NCI-H460 (cell line): ENCODE measurements around the gene TRIM5. TPM values are rescaled to one million over a fixed set of nuclear protein-coding genes. Genes with fewer than 3 reads are reported as not detected.
"Not testable (repeated sequence)": the region's sequence is repeated elsewhere in the genome, so short reads cannot be mapped to it uniquely, and the experiment has no call there.

Experiments
- DNase-seq: peaks from one replicate; pipeline ENCODE4 v3.0.0-alpha.2; 2016; ENCODE audit warnings: low read depth; ENCODE audit errors: extremely low read depth
- total RNA-seq: library from RNA; depleted of rRNA; stranded (reverse); fragments of >200 nt; shearing (Covaris generic); gene quantifications from 2 replicates; pipeline ENCODE4 v1.2.3, GENCODE V29; 2014

The TRIM5 gene
- total RNA-seq, 1 experiment from 2014 or later: 23.8 TPM

DNA sequence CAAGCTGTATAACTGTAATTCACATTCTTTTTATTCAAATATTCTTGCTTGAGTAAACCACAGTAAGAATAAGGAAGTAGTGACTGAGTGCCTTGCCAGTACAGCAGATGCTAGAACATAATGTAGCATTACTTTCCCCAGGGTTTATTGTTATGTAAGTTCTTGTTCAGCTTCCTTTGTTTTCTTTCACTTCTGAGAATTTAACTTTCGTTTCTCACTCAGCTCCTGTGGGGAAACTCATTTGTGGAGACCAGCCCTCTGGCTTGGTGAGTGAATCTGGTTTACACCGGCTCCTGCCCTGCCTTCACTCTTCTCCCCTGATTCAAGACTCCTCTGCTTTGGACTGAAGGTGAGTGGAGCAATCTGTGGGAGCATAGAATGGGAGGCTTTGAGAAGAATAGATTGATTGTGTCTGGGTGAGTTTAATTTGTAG is 4.7 kb upstream of the TRIM5 start, which contains the start of gene TRIM22:
Gene TRIM22 (plus strand): TSS at position 240 of the 433 bp plus-strand sequence. CDS start 6,443 bp downstream, outside the sequence.
- DNase-seq: no peak

DNA sequence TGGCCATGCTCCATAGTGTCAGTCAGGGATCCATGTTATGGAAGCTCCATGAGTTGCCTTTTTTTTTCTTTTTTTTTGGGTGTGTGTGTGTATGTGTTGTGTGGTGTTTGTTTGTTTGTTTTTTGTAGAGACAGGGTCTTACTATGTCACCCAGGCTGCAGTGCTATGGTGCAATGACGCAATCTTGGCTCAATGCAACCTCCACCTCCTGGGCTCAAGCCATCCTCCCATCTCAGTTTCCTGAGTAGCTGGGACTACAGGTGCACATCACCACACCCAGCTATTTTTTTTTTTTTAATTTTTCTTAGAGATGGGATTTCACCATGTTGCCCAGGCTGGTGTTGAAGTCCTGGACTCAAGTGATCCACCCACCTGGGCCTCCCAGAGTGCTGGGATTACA is 3.6 kb upstream of the TRIM5 start:
- DNase-seq: no peak

DNA sequence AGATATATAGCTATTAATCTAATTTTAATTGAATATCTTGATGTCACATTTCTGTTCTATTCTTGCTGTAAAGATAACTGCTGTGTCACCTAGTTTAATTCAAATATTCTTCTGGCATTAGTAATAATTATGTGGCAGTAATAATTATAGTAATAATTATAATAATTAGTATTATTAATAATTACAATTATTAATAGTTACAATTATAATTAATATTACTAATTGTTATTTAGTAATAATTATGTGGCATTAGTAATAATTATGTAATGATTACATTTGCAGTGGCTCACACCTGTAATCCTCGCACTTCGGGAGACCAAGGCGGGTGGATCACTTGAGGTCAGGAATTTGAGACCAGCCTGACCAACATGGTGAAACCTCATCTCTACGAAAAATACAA is 1.6 kb upstream of the TRIM5 start:
- no peak for DNase-seq

DNA sequence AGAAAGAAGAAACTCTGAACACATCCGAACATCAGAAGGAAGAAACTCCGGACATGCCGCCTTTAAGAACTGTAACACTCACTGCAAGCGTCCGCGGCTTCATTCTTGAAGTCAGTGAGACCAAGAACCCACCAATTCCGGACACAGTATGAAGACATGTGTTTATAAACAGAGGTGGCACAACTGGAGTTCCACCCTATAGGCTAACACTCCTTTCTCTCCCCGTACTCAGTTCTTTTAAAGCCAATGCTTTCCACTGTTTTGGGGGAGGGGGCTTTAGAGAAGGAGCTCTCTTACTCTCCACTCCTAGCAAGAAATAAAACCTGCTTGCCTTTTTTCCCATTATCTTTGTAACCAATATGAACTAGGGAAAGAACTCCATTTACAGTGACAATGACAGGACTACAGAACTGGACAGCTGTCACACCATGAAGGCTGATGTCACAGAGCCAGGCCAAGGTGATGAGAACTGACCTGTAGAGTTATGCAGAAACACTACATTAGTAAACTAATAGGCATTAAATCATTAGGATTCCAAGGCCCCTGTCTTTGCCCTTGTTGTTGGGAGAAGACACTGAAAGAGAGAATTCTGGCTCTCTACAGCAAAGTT is 733 bp downstream of the TRIM5 start:
- DNase-seq: no peak

DNA sequence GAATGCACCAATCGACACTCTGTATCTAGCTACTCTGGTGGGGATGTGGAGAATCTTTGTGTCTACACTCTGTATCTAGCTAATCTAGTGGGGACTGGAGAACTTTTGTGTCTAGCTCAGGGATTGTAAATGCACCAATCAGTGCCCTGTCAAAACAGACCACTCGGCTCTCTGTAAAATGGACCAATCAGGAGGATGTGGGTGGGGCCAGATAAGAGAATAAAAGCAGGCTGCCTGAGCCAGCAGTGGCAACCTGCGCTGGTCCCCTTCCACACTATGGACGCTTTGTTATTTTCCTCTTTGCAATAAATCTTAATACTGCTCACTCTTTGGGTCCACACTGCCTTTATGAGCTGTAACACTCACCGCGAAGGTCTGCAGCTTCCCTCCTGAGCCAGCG is 1.3 kb downstream of the TRIM5 start:
- not testable (repeated sequence) for DNase-seq

DNA sequence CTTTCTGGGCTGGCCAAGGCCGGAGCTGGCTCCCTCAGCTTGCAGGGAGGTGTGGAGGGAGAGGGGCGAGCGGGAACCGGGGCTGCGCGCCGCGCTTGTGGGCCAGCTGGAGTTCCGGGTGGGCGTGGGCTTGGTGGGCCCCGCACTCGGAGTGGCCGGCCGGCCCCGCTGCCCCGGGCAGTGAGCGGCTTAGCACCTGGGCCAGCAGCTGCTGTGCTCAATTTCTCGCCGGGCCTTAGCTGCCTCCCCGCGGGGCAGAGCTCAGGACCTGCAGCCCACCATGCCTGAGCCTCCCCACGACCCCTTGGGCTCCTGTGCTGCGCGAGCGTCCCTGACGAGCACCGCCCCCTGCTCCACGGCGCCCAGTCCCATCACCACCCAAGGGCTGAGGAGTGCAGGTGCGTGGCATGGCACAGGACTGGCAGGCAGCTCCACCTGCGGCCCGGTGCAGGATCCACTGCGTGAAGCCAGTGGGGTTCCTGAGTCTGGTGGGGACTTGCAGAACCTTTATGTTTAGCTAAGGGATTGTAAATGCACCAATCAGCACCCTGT is 1.9 kb downstream of the TRIM5 start:
- not testable (repeated sequence) for DNase-seq

DNA sequence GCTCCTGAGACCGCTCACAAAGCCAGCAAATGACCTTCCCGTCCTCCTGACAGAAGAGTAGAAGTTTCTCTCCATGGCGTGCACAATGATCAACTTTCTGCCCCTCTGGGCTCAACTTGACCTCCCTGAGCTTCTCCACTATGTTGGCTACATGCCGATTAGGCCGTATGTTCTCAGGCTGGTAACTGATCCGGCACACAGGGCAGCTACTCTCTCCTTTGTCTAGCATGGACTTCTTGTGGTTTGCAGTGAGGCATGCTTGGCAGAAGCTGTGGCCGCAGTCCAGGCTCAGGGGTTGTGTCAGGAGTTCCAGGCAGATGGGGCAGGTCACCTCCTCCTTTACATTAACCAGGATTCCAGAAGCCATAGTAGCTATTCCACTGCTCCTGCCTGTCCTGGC is 5.1 kb downstream of the TRIM5 start:
- no peak for DNase-seq

DNA sequence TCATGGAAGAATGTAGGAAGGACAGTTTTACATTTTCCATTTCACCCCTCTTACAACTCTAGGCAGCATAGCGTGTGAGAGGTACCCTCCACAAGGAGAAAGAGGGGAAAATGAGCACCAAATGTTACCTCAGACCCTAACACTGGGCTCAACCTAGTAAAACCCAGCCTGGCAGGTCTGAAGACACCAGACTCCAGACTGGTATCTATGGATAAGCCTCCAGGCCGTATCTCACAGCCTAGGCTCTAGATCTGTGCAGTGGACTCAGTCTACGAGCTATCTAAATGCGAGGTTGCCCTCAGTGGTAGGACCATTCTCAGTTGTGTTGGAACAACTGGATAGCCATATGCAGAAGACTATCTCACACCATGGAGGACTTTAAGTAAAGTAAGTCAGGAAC is 10.5 kb downstream of the TRIM5 start:
- DNase-seq: no peak

DNA sequence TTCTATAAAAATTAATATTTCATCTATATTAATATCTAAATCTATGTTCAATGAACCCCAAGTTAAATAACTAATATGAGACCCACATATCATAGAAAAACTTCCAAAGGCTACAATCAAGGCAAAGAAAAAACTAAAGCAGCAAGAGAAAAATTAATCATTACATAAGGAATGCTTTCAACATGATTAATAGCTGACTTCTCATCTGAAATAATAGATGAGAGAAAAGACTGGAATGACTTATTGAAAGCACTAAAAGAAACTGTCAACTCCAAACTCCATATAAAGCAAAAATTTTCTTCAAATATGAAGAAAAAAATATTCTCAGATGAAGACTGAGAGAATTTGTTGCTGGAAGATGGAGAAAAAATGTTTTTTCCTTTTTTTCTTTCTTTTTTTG is 13.0 kb downstream of the TRIM5 start:
- DNase-seq: no peak

DNA sequence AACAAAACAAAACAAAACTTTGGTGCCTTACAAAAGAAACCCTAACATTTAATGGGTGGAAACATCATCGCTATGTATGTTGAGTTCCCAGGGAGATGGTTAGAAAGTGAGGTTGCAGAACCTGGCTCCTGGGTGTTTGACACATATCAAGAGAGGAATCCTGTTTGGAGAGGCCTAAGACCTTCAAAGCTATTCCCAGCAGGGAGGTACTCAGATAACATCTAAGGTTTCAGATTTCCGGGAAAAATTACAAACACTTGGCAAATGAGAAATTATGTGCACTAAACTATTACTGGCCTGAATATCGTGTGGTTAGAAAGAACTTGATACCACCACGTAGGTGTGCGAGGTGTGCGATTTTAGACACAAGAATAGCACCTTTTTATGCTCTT is 18.5 kb downstream of the TRIM5 start:
- no peak for DNase-seq

DNA sequence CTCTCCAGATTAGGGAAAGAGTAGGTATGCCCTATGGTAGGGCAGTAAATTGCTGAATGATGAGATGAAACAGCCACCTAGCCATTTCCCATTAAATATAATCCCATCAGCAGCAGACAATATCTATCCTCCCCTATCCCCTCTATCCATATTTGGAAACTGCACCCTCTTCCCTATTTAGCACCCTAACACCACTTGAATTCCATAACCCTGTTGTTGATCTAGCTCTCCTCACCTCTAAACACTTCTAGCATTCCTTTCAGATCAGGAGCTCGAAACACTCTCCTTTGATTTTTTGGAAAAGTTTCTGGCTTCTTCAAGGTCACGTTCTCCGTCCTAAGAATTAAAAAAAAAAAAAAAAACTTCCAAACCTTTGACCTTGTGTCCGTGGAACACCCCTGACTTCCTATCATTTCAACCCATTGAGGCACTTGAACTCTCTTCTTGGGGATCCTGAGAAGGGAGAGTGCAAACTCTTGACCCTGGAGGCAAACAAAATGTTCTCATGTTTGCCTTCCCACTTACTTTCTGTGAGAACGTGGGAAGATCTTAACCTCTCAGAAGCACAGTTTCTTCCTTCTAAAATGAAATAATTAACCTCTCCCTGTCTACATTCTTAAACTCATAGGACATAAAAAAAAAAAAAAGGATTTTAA is 19.0 kb downstream of the TRIM5 start:
- no peak for DNase-seq

DNA sequence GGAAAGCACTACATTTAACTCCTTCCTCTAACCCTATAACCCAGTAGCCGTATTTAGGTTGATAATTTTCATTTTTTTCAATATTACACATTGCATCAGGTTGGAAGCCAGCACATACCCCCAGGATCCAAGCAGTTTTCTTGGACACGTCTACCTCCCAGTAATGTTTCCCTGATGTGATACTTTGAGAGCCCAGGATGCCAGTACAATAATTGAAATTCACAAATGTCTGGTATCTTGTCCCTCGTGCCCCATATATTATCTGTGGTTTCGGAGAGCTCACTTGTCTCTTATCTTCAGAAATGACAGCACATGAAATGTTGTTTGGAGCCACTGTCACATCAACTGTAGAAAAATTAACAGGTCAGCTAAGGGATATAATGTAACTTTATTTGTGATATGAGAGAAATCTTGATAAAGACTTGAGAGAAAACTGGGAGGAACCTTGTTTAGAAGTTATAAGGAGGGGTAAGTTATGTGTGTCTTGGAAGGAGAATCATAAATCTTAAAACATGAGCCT is 19.8 kb downstream of the TRIM5 start:
- no peak for DNase-seq

DNA sequence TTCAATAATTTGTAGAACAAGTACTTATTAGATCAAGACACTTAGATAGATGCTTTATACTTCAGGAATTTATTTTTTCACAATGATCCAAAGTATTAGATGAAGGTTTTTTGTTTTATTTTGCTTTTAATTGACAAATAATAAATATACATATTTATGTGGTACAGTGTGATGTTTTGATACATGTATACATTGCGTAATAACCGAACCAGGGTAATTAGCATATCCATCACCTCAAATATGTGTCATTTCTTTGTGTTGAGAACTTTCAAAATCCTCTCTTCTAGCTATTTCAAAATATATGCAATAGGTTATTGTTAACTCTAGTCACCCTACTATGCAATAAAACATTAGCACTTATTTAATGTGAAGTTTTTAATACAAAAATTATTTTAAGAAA is 21.4 kb downstream of the TRIM5 start:
- no peak for DNase-seq

DNA sequence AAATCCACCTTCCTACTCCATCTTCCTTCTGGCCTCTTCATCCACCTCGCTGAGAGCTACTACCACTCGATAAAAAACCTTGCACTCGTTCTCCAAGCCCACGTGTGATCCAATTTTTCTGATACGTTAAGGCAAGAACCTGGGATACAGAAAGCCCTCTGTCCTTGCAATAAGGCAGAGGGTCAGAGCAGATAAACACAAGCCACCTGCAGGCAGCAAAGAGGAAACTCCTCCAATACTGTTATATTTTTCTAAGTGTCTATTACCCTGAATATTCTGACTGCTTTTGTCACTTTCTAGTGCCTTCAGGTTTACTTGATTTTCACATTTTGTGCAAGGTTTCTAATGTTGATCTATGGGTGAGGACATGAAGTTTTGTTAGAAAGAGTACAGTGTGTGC is 26.6 kb downstream of the TRIM5 start:
- no peak for DNase-seq

DNA sequence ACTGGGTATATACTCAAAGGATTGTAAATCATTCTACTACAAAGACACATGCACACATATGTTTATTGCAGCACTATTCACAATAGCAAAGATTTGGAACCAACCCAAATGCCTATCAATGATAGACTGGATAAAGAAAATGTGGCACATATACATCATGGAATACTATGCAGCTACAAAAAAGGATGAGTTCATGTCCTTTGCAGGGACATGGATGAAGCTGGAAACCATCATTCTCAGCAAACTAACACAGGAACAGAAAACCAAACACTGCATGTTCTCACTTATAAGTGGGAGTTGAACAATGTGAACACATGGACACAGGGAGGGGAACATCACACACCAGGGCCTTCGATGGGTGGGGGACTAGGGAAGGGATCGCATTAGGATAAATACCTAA is 27.9 kb downstream of the TRIM5 start:
- not testable (repeated sequence) for DNase-seq

DNA sequence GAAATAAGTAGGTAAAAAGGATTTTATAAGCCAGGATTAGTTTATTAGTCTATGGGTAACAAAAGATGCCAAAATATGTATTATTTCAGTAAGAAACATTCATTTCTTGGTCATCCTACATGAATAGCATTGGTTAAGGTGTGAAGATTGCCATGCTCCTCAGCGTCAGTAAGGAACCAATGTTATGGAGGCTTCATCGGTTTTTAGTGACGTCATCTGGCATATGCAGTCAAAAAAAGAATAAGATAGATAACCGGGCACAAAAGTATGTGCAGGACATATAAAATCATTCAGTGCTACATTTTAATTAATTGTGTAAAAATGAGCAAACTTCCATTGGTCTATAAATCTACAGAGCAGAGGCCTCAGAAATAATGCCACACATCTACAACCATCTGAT is 29.4 kb downstream of the TRIM5 start:
- DNase-seq: no peak

DNA sequence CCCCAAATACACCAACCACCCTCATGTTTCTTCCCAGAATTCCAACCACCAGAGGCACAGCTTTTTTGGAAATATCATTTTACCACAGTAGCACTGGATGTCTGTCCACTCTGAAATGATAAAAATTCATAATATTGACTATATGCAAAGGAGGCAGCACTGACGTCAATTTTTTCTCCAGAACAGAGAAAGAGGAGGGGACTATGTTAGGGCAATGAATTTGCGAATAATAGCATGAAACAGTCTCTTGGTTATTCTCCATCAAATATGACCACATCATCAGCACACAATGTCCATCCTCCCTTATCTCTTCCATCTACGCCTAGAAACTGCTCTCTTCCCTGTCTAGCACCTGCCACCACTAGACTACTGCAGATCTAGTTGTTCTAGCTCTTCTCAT is 38.7 kb downstream of the TRIM5 start:
- no peak for DNase-seq

DNA sequence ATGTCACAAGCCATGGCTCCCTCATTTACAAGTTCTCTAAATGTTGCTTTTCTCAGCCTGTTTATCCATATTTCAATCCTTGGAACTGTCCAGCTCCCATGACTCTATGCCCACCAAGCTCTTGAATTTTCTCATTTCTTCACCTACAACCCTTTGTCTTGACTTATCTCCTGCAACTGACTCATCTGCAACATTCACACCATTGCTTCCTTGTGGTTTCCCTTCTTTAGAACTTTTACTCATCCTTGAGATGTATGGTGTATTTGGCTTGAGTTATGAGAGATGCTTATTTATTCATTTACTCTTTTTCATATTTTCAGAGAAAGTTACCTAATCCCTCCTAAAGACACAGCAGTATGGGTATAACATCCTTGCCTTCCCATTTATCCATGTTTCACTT is 41.3 kb downstream of the TRIM5 start:
- no peak for DNase-seq

DNA sequence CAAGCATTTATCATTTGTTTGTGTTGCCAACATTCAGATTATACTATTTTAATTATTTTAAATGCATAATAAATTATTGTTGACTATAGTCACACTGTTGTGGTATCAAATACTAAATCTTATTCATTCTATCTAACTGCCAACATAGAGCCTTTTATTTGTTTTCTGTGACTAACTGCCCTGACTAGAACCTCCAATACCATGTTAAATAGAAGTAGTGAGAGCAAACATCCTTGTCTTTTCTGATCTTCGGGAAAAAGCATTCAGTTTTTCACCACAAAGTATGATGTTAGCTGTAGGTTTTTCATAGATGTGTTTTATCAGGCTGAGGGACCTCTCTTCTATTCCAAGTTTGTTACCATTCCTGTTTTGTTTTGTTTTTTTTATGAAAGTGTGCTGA is 44.9 kb downstream of the TRIM5 start:
- no peak for DNase-seq

DNA sequence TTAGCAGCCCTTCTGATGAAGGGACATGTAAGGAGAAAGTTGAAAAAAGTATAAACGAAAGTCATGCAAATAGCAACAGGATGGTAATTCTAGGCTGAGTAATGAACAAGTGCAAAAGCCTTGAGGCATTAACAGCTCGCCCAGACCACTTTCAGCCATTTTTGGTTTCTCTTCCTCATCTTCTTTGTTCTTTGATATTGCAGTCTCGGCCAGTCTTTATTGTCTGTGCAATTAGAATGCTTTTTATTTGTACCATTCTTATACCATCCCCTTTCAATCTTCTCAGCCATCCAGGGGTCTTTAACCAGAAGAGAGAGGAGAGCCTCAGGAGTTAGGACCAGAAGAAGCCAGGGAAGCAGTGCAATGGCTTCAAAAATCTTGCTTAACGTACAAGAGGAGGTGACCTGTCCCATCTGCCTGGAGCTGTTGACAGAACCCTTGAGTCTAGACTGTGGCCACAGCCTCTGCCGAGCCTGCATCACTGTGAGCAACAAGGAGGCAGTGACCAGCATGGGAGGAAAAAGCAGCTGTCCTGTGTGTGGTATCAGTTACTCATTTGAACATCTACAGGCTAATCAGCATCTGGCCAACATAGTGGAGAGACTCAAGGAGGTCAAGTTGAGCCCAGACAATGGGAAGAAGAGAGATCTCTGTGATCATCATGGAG is 52.8 kb downstream of the TRIM5 start:
- no peak for DNase-seq

DNA sequence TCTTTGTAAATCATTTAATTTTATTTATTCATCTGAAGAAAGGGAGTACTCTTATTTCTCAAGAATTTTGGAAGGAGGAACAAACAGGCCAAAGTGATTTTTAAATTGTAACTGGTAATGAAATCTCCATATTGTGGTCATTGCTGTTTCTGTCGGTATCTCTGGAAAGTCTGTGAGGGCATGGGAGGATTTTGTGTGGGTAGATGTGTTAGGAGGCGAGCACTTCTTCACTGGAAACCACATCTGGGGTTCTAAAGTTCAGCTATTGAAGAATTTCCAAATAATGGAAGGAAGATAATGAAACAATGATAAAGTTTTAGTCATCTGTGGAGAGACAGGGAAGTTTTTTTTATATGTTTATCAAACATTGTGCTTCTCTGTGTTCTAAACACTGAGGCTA is 53.5 kb downstream of the TRIM5 start:
- DNase-seq: no peak

DNA sequence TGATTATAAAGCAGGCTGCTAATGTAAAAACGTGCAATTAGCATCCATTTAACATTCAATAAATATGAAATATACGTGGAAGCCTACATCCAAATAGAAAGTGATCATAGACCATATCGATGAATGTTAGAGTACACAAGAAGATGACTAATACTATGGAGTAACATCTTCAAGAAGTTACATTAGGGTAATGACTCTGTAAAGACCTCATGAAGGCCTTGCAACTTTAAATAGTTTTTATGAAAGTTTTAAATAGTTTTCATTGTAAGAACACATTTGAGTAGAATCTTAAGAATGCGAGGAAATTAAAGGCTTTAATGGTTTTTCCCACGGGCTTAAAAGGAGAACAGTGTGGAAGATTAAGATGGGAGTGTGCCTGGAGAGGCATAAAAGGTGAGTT is 58.7 kb downstream of the TRIM5 start:
- no peak for DNase-seq
